Smooth muscle cell (in vitro differentiated cells): Measurements from ENCODE around the gene MKRN2OS. TPM values are rescaled to one million over a fixed set of nuclear protein-coding genes. Genes with fewer than 3 reads are reported as not detected.
A peak's percentile ranks its signal among the peaks of the same experiment; 100 is the strongest.

Experiments
- DNase-seq: peaks from one replicate; lab custom pipeline; 2025; ENCODE audit not compliant: unreplicated experiment; lab: John Stamatoyannopoulos, UW
- H2AFZ ChIP-seq: fragments of 200-600 bp; sonication (generic); 2 replicates; pipeline ENCODE4 v1.6.0; 2016; ENCODE audit warnings: antibody characterized with exemption, low read depth, mild to moderate bottlenecking
- H3F3A ChIP-seq: fragments of 200-600 bp; sonication (generic); 2 replicates; pipeline ENCODE4 v1.6.0; 2017; ENCODE audit warnings: antibody characterized with exemption, low read depth
- H3K27ac ChIP-seq: fragments of 200-600 bp; sonication (generic); 2 replicates; pipeline ENCODE4 v1.5.1; 2016; ENCODE audit warnings: low read depth, mild to moderate bottlenecking
- H3K27me3 ChIP-seq: fragments of 200-600 bp; sonication (generic); 2 replicates; pipeline ENCODE4 v1.6.1; 2016; ENCODE audit warnings: low read depth, mild to moderate bottlenecking
- H3K36me3 ChIP-seq: fragments of 200-600 bp; sonication (generic); 2 replicates; pipeline ENCODE4 v1.5.1; 2016; ENCODE audit warnings: low read depth
- H3K4me1 ChIP-seq: fragments of 200-600 bp; sonication (generic); 2 replicates; pipeline ENCODE4 v1.5.1; 2016; ENCODE audit warnings: low read depth
- H3K4me2 ChIP-seq: fragments of 200-600 bp; sonication (generic); 2 replicates; pipeline ENCODE4 v1.6.0; 2016; ENCODE audit warnings: mild to moderate bottlenecking
- H3K4me3 ChIP-seq: fragments of 200-600 bp; sonication (generic); 2 replicates; pipeline ENCODE4 v1.5.1; 2016; ENCODE audit warnings: mild to moderate bottlenecking
- H3K79me2 ChIP-seq: fragments of 200-600 bp; sonication (generic); 2 replicates; pipeline ENCODE4 v1.6.0; 2016; ENCODE audit warnings: low read depth, mild to moderate bottlenecking
- H3K9ac ChIP-seq: fragments of 200-600 bp; sonication (generic); 2 replicates; pipeline ENCODE4 v1.6.0; 2016; ENCODE audit warnings: low read depth
- H3K9me3 ChIP-seq: fragments of 200-600 bp; sonication (generic); replicated peaks from 2 replicates; pipeline ENCODE4 v1.5.1; 2016; ENCODE audit warnings: low read depth
- H4K20me1 ChIP-seq: fragments of 200-600 bp; sonication (generic); 2 replicates; pipeline ENCODE4 v1.6.0; 2016; ENCODE audit warnings: low read depth
- WGBS: methylation state at CpG from one replicate; pipeline ENCODE4 v1.1.7; 2016; ENCODE audit warnings: low lambda C conversion rate; 5-methylcytosine and 5-hydroxymethylcytosine counted together
- polyA plus RNA-seq: library from polyadenylated mRNA; unstranded; fragments of >200 nt; fragmentation: Nextera tagmentation; extraction: Ambion mirVana; gene quantifications from 2 replicates; pipeline ENCODE4 v1.2.1, GENCODE V29; 2016
- total RNA-seq: library from RNA; depleted of rRNA; stranded (reverse); fragments of >200 nt; gene quantifications from 2 replicates; pipeline ENCODE4 v1.2.3, GENCODE V29; 2014
- TF ChIP-seq, protein P1 (sequence below): fragments of 200-600 bp; sonication (generic); IDR thresholded peaks from 2 replicates; pipeline ENCODE4 v1.5.1; 2017; ENCODE audit warnings: borderline replicate concordance, mild to moderate bottlenecking, antibody characterized with exemption; ENCODE audit not compliant: insufficient read depth, poor library complexity, severe bottlenecking

The MKRN2OS gene
- total and polyA plus RNA-seq, 2 experiments from 2014 or later = not detected

DNA sequence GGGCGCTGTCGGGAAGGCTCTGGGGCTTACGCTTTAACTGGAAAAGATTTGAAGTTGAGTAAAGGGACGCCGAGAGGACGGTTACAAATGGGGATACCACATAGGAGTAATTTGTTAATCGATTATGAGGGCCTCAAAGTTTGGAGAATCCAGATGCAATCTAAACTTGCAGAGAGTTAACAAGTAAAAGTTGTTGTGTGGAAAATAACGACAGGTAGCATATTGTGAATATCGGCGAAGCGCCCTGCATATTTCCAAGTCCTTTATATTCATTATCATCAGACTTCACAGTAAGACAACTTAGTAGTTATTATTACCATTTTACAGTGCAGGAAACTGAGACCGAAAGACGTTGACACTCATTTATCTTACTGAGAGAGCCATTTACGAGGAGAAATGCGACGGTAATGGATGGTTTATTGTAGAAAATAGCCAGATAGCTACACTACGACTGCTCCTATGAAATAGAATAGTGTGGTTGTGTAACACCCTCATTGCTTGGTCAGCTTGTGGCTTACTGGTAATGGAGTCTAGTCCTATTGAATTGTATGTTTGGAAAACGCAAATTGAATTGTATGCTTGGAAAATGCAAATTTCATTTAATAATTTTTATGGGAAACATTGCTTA lies 12.3 kb upstream of the MKRN2OS start:
- no peaks in the 10 kb centered on the region for H3F3A ChIP-seq
- no peaks in the 10 kb centered on the region for H3K27me3 ChIP-seq
- peak overlapping the region; percentile 99 for H2AFZ ChIP-seq
- no peaks in the 10 kb centered on the region for H3K9me3 ChIP-seq
- peaks cover 21% of the 10 kb centered on the region for H3K4me1 ChIP-seq
- TF ChIP-seq, protein P1, sequence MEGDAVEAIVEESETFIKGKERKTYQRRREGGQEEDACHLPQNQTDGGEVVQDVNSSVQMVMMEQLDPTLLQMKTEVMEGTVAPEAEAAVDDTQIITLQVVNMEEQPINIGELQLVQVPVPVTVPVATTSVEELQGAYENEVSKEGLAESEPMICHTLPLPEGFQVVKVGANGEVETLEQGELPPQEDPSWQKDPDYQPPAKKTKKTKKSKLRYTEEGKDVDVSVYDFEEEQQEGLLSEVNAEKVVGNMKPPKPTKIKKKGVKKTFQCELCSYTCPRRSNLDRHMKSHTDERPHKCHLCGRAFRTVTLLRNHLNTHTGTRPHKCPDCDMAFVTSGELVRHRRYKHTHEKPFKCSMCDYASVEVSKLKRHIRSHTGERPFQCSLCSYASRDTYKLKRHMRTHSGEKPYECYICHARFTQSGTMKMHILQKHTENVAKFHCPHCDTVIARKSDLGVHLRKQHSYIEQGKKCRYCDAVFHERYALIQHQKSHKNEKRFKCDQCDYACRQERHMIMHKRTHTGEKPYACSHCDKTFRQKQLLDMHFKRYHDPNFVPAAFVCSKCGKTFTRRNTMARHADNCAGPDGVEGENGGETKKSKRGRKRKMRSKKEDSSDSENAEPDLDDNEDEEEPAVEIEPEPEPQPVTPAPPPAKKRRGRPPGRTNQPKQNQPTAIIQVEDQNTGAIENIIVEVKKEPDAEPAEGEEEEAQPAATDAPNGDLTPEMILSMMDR = no peak
- H3K4me3 ChIP-seq = peak overlapping the region; percentile 84
- peaks cover 50% of the 10 kb centered on the region for H4K20me1 ChIP-seq
- WGBS = 1% methylated on average over 18 of the region's 18 CpGs
- peaks cover 50% of the 10 kb centered on the region for H3K79me2 ChIP-seq
- peak overlapping the region; percentile 94 for H3K4me2 ChIP-seq
- H3K36me3 ChIP-seq = no peaks in the 10 kb centered on the region
- H3K9ac ChIP-seq = peak overlapping the region; percentile 82
- H3K27ac ChIP-seq = peak overlapping the region; percentile 87
- no peak for DNase-seq

GRCh38 chr3:12556690-12557472 lies 11.6 kb upstream of the MKRN2OS start, which contains the start of gene MKRN2:
TSS of gene MKRN2 (plus strand) at chr3:12557087. CDS start at chr3:12557151, 64 bp downstream.
- peak within 1 kb of the TSS; percentile 99 for H2AFZ ChIP-seq
- no peaks in the 10 kb centered on the region for H3K36me3 ChIP-seq
- H3K27ac ChIP-seq = peak within 1 kb of the TSS; percentile 87
- H3K4me3 ChIP-seq = peak within 1 kb of the TSS; percentile 84
- peak; percentile 64 for DNase-seq
- H3K9ac ChIP-seq = peak within 1 kb of the TSS; percentile 82
- WGBS = 1% methylated on average over 71 of the region's 77 CpGs
- peaks cover 43% of the 10 kb centered on the region for H4K20me1 ChIP-seq
- H3F3A ChIP-seq = no peaks in the 10 kb centered on the region
- no peaks in the 10 kb centered on the region for H3K9me3 ChIP-seq
- H3K4me1 ChIP-seq = peaks cover 21% of the 10 kb centered on the region
- no peaks in the 10 kb centered on the region for H3K27me3 ChIP-seq
- H3K79me2 ChIP-seq = peaks cover 43% of the 10 kb centered on the region
- TF ChIP-seq, protein P1 = no peak
- peak within 1 kb of the TSS; percentile 94 for H3K4me2 ChIP-seq

- no peak for DNase-seq
- H3K36me3 ChIP-seq = no peaks in the 10 kb centered on the region
- H2AFZ ChIP-seq = peak overlapping the region; percentile 99
- 5% methylated on average over 8 of the region's 8 CpGs for WGBS
- peak overlapping the region; percentile 87 for H3K27ac ChIP-seq
- H3K9ac ChIP-seq = peak overlapping the region; percentile 82
- H3K4me1 ChIP-seq = peaks cover 21% of the 10 kb centered on the region
- TF ChIP-seq, protein P1 = no peak
- H3K79me2 ChIP-seq = peaks cover 37% of the 10 kb centered on the region
- H3K9me3 ChIP-seq = no peaks in the 10 kb centered on the region
- no peaks in the 10 kb centered on the region for H3K27me3 ChIP-seq
- H3F3A ChIP-seq = no peaks in the 10 kb centered on the region
- peak overlapping the region; percentile 94 for H3K4me2 ChIP-seq
- peak overlapping the region; percentile 84 for H3K4me3 ChIP-seq
- peaks cover 37% of the 10 kb centered on the region for H4K20me1 ChIP-seq
Observed at GRCh38 chr3:12556314-12556689, 11.0 kb upstream of the MKRN2OS start.
